Cerebellar nuclear complex (tissue), 1 donor: ENCODE results near the gene SLCO3A1.

ENCODE experiments used
- DNase-seq, 2 experiments: peaks; one replicate each; lab custom pipeline; 2025; lab: John Stamatoyannopoulos, UW

SLCO3A1 gene

DNA sequence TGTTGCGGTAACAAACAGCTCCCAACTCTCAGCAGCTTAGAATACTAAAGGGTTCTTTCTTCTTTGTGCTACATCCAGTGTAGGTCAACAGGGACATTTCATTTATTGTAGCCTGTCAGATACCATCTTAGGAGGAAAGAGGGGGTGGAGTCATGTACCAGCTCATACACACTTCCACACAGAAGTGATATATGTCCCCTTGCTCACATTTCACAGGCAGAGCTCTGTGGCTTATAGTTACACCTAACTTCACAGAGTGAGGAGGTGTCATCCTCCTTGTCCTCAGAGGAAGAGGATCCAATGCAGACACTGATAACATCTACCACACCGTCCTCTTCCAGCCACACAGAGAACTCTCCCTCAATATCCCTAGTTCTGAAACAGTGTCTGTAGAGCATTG, 247.2 kb downstream of the SLCO3A1 start:
- no peak for DNase-seq

DNA sequence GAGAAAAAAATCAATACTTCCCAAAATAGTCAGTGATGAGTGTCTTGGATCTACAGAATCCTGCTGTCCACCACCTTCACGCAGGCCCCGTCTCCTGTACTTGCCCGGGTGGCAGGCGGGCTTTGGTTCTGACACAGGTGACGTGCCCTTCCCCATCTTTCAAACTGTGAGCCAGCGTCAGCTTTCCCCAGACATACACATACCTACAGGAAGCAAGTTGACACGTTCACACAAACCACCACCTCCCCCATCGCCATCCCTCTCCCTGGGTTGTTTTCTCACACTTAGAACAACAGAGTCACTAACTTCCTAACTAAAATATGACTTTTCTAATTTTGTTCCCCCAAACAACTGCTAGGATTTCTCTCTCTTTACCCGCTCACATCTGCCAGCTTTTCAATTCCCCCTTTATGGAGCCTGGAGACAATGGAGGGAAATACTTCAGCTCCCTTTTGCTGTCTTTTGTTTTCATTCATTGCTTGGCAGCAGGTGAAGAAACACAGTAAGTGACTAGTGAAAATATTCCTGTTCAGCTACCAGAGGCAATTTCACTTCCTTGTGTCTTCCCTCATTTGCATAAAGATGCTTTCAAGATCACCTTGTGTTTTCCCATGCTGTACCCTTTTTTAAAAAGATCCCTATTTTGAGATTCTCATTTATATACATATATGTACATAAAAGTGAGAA, 248.3 kb downstream of the SLCO3A1 start:
- DNase-seq = no peak

DNA sequence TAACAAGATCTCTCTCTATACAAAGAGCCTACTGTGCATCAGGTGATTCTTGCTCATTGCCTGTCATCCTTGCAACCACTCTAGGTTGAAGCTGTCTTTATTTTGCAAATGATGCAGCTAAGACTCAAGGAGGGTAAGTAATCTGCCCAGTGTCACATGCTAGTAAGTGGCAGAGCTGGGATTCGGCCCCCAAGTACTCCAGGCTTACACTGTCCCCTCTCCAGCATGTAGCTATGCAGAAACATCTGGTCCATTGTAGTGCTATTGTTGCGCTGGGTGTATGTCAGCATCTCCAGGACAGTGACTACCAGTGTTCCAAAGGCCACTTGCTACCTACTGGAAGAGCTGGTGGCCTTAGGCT, 248.9 kb downstream of the SLCO3A1 start:
- no peak for DNase-seq

DNA sequence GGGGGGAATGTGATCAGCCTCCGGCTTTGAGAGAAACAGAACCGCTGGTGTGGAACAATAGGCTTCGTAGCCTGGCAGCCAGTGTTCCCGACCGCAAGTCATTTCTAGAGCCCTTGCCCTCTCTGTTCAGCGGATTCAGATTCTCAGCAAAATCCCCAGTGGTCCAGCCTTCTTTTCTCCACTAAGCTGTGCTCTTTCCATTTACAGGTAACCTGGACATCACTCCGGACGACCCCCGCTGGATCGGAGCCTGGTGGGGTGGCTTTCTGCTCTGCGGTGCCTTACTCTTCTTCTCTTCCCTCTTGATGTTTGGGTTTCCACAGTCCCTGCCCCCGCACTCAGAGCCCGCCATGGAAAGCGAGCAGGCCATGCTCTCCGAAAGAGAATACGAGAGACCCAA, 250.6 kb downstream of the SLCO3A1 start:
- DNase-seq = no peak

DNA sequence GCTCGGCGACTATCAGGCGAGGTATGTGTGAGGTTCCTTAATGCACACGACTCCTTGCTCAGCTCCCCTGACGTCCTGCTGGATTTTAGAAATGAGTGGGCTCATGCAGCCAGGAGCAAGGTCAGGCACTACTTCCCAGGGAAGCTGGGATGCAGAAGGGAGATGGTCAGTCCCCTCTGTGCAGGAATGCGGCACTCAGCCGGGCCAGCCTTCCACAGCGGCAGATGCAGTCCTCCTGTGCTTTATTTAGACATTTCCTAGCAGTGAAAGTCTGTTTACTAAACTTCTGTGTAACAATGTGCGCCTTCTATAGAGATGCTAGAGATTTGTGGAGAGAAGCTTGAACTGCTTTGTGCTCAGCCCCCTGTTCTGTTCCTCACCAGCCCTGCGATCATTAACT, 252.1 kb downstream of the SLCO3A1 start:
- DNase-seq = no peak

DNA sequence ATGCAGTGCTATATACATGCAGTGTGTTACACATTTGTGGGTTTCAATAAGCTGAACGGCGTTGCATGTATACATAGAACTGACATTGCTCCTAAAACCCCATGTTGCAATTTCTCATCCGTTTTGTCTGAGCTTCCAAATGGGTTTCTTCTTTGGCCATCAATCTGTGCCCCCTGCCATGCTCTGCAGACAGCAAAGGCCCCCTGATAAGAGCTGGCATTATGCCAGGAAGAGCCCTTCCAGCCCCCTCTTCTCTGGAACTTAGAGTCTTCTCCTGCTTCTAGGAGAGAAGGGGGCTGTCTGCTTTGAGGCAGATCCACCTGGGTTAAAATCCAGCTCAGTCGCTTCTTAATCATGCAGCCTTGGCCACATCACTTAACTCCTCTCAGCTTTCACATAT, 254.0 kb downstream of the SLCO3A1 start:
- no peak for DNase-seq

DNA sequence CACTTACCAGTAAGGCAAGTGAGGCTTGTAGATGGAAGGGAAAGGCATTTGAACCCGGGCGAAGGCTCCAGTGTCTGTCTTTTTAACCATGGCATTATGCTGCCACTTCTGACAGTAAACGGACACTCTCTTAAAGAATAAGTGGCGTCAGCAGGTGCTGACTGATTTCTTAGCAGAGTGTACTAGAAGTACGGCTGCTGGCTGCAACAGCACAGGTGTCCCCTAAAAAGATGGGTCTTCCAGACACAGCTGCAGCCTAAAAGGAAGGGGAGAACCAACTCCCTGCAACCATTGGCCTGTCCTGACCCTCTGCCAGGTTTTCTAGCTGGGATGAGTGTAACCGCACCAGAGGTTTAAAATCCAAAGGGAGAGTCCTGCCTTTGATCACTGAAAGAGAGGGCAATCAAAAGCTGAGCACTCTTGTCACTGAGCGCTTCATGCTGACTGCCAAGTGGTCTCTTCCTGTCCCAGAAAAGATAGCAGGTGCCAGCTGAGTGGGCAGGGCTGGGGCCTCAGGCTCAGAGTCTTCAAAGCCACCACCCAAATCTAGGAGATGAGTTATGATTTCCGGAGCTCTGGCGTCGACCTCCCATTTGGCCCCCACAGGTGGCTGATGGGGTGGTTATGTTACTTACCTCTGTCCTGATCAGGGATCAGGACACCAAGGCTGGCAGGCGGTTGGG, 255.8 kb downstream of the SLCO3A1 start:
- no peak for DNase-seq

DNA sequence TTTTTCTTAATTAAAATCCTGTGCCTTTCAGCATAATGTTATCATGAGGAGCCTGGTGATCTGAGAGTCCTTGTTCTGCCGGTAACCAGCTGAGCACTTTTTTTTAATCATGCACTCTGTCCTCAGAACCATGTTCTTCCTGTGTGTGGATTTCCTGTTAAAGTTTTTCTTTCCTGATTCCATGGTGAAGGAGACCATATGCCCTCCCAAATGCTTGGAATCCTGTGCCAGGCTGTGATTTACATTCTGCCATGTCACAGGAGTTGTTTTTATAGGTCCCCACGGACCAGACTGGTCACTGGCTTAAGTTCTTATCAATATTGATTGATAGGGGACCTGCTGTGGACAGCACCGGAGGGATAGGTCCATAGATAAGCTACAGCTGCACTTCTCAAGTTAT, 257.8 kb downstream of the SLCO3A1 start:
- no peak for DNase-seq

DNA sequence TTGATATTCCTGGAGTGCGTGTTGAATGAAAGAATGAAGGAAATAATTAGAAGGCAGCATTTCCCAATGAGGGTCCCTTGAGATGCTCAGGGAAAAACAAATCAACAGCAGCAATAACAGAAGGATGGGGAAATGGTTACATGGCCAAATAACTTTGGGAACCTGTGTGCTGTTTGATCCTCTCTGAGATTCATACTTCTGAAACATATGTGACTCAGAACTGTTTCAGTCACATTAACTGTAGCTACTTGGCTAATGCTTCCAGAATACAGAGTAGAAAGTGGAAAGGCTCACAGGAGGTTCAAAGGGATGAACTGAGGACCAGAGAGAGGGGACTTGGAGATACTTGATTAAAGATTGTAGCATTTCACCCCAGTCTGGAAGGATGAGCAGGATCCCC, 258.2 kb downstream of the SLCO3A1 start:
- no peak for DNase-seq

DNA sequence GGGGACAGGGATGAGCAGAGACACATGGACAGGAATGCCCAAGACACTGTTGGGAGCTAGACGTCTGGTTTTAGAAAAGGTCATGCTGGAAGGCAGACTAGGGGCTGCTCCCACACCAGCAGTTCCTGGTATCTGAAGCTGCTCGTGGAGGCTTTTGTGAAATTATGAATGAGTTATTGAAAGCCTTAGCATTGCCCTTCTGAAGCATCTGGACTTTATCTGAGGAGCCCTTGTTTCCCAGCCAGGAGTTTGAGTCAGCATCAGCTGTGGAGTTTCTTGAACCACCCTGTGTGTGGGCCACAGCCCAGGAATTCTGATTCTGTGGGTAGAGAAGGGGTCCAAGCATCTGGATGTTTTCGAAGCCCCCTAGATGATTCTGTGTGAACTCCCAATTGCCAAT, 258.7 kb downstream of the SLCO3A1 start:
- DNase-seq = no peak

DNA sequence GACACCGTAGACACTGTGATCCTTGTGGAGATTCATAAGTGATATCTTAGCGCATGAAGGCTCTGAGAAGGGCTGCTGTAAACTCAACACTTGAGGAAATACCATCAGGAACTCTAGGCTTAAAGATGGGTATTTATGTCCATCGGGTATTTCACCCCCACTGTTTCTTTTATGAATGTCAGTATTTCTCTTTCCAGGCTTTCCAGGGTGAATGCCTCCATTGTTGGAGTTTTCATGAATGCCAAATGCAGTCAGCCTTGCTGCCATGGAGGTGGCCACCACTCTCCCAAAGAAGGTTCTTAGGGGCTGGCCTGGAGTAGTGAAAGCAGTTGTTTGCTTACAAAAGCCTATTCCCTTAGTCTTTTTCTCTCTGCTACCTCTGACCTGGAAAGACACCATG, 259.2 kb downstream of the SLCO3A1 start:
- DNase-seq = no peak

DNA sequence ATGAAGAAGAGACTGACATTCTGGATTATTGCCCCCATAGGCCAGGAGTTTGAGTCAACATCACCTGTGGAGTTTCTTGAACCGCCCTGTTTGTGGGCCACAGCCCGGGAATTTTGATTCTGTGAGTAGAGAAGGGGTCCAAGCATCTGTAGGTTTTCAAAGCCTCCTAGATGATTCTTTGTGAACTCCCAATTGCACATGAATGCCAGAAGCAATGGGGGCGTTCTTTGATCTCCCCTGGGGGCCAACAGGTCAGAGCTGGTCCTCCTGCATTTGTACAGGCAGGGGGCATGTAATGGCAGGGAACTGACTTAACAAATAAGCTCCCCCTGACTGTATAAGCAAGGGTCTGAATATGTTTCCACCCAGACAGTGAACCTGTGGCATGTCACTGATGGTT, 260.3 kb downstream of the SLCO3A1 start:
- no peak for DNase-seq

DNA sequence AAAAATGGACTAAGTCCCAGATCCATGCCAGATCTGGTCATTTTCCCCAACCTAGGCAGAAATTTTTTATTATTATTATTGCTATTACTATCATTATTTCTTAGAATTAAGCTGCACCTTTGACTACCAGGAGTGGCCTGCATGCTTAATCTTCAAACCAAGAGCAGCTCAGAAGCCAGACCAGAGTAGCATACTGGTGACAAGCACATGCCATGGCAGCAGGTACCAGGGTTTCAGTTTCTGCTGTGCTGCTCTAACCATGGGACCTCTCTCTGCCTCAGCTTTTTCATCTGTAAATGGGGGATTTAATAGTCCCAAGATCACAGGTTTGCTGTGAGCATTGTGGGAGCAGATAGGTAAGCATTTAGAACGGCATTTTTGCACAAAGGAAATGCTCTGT, 262.3 kb downstream of the SLCO3A1 start:
- no peak for DNase-seq

DNA sequence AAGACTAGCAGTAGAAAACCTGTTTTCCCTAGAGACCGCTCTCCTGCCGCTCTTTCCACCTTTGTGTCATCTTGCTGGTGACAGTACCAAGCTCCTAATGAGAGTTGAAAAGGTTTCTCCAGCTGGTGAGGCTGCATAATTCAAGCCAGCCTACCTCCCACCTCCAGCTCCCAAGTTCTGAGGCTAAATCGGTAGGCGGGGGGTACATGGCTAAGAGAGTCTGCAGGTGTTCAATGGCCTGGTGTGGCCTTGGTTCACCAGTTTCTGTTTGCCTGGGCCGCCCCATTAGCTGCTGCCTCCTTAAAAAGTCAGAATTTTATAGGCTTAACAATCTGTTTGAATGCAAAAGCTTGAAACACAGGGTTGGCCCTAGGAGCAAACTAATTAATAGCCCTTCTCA, 262.8 kb downstream of the SLCO3A1 start:
- DNase-seq = no peak

DNA sequence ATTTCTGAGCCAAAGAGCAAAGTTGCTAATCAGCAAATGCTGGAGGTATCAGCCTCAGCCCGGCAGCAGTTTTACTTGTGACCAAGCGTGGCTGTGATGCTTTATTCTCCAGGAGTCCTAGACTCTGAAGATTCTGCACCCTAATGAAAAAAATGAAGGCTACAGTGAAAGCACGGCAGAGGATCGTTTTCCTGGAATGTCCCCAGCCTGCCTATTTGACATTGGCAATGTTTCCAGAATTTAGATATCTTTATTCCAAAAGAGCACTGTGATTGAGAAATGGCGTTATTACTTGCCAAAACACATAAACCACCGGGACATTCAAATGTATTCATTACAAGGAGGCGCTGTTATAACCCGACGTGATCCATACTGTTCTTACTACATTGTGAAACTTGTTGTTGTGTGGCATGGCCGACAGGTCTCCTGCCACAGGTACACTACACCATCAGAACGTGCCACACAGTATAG, 263.8 kb downstream of the SLCO3A1 start:
- no peak for DNase-seq

DNA sequence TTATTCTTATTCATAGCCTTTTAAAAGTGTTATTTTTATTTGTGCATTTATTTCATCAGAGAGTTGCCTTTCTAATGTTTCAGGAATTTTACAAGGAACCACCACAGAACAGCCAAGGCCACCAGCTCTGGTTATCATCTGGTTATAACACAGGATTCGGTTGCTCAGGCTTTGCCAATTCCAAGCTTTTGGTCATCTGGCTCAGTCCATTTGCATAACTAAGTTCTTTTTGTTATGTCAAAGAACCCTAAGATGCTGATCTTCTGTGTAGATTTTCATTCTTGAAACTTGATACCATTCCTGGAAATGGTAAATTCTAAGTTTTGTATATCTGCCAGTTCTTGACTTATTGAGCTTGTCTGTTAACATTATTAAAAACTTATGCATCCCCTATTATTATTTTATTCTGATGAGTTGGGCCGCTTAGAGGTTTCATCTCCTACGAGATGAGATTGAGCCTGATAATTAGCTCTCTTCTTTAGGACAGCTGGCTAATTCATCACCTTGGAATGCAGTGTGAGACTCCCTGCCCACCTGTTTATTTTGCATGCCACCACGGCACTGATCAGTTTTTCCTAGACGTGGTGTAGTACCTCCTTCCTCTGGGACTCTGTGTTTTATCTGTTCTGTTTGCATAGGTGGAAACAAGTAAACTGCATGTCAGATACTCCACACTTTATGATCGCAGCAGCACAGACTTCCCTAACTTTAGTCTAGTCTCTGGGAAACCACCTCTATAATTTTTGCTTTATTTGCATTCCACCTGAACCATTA, 264.8 kb downstream of the SLCO3A1 start:
- DNase-seq = no peak

DNA sequence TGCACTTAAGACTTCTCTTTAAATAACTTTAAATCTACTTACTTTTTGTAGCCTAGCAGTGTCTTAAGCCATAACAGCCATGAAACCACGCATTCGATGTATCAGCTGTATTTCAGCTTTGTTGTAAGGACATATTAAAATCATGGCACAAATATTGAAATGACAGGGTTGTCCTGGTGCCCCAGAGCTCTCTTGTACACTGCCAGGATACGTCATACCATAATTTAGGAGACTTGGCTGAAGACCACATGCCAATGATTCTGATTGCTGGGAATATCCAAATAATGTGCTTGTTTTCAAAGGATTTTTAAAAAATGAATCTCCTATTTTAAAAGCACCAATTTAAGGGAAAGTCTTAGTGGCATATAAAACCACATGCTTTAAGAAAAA, 265.4 kb downstream of the SLCO3A1 start:
- no peak for DNase-seq

DNA sequence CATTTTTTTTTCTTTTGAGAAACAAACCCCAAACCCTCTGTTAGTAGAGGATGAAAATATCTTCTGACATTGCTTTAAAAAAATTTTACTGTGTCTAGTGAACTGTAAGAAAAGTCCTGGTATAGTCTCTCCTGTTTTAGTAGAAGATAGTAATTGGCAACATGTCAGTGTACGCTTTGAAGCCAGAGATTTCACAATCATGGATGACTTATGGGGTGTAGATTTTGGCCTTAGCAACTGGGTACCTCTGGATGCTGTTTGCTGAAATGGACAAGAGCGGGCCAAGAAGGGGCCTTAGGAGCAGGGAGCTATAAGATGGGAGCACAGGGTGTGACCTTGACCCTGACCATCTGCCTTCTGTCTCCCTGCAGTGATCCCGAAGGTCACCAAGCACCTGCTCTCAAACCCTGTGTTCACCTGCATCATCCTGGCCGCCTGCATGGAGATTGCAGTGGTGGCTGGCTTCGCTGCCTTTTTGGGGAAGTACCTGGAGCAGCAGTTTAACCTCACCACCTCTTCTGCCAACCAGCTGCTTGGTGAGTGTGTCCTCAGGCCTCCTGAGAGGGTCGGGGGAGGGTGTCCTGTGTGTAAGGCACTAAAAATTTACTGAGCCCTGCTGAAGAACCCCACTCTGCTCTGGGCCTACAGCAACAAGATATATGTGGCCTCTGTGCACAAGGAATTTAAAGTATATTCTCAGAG, 266.7 kb downstream of the SLCO3A1 start:
- DNase-seq = no peak

DNA sequence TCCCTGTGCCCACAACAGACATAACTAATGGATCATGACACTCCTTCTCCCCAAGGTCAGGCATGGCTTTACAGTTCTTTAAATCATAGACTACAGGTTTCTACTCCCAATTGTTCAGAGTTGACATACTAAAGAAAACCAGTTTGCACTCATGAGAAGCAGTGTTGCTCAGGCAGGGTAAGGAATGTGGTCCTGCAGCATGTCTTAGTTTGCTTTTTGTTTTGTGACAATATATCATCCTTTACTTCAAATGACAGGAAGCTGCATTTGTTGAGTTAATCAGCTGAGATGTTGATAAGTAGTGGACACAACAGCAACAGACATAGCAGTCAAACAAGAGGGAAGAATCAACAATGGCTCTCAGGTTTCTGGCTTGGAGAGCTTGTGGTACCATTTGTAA, 267.5 kb downstream of the SLCO3A1 start:
- no peak for DNase-seq

DNA sequence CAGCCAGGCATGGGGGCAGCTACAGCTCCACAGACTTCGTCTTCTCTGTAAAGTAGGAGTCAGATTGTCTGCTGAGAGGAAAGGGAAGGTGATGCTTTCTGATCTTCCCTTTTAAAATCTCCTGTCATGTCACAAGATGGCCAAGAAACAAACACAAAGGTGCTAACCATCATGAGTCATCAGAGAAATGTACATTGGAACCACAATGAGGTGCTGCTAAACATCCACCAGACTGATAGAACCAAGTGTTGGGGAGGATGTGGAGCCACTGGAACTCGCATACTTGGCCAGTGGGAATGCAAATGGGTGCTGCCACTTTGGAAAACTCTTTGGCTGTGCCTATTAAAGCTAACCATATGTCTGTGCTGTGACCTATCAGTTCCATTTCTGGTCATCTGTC, 268.8 kb downstream of the SLCO3A1 start:
- no peak for DNase-seq

DNA sequence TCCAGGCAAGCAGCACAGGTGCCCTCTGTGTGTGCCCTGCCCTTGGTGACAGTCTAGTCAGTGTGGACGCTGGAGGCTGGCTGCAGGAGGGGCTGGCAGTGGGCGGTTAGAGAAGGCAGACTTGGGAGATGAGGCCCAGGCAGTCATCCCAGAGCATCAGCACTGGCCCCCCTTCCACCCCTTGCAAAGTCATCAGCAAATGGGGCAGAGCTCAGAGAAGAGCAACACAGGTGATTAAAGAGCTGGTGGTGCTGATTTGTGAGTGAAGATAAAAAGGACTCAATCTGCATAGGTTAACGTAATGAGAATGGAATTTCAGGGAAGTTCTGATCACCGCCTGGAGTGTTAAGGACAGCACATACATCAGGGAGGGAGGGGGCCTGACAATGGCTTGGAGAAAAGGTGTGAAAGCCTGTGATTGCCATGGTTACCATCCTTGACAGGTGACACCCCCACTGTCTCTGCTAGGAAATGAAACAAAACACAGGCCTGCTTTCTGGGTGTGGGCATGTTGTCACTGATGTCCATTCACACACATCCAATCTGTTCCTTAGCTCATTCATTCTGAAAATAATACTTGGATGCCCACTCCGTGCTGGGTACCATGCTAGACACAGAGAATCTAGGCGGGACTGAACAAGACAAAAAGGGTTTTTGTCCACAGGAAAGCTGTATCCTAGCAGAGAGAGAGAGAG, 270.6 kb downstream of the SLCO3A1 start:
- no peak for DNase-seq

DNA sequence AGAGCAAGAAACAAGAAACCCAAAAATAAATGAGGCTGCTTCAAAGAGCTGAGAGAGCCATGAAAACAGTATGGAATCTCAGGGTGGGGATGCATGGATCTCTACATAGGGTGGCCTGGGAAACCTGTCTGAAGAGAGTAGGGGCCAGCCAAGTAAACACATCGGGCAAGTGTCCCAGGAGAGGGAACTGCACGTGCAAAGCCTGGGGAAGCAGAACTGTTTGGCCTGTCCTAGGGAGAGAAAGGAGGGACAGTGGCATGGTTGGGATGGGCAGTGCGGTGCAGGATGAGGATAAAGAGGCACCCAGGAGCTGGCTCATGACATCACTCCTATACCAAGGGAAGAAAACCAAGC, 271.1 kb downstream of the SLCO3A1 start:
- DNase-seq = no peak
